Heart right ventricle (tissue), 16 donors: Measurements from ENCODE around the gene SNRNP27. TPM values are rescaled to one million over a fixed set of nuclear protein-coding genes. Genes with fewer than 3 reads are reported as not detected.
A peak's percentile ranks its signal among the peaks of the same experiment; 100 is the strongest.
"Not testable (repeated sequence)": the region's sequence is repeated elsewhere in the genome, so short reads cannot be mapped to it uniquely, and the experiment has no call there.

Source experiments
- ATAC-seq, 8 donors: fragments of 200-7000 bp; cut with Tn5 transposase; one replicate each; pipeline ENCODE4 v1.9.1; 2020; ENCODE audit warnings: mild to moderate bottlenecking in 8 of 8, moderate library complexity in 8 of 8, moderate number of reproducible peaks in 1 of 8
- DNase-seq, 2 donors: peaks; one replicate each; pipeline ENCODE4 v3.0.0-alpha.2; 2020
- H3K27ac ChIP-seq, 10 donors: fragments of 200-600 bp; sonication (generic) in 2 of 10; one replicate each; pipeline versions ENCODE4 v1.5.0 to v1.8.0; 2020 to 2022; ENCODE audit warnings: mild to moderate bottlenecking in 3 of 10
- H3K27me3 ChIP-seq, 7 donors: fragments of 200-600 bp; one replicate each; pipeline ENCODE4 v1.8.0; 2021 to 2022; ENCODE audit warnings: mild to moderate bottlenecking in 2 of 7
- H3K36me3 ChIP-seq, 9 donors: fragments of 200-600 bp; sonication (generic) in 1 of 9; one replicate each; pipeline versions ENCODE4 v1.5.0 to v1.8.0; 2020 to 2022; ENCODE audit warnings: mild to moderate bottlenecking in 2 of 9
- H3K4me1 ChIP-seq, 9 donors: fragments of 200-600 bp; sonication (generic) in 1 of 9; one replicate each; pipeline versions ENCODE4 v1.5.0 to v1.8.0; 2020 to 2022; ENCODE audit warnings: mild to moderate bottlenecking in 4 of 9
- H3K4me3 ChIP-seq, 10 donors: fragments of 200-600 bp; sonication (generic) in 2 of 10; one replicate each; pipeline versions ENCODE4 v1.5.0 to v1.8.0; 2020 to 2022; ENCODE audit warnings: mild to moderate bottlenecking in 7 of 10, moderate library complexity in 2 of 10
- H3K9me3 ChIP-seq, 11 donors: fragments of 200-600 bp in 10 of 11; sonication (generic) in 2 of 11; one replicate each; pipeline versions ENCODE4 v1.5.0 to v1.8.0; 2013 to 2022; ENCODE audit warnings: mild to moderate bottlenecking in 2 of 11, control low read depth in 1 of 11, moderate library complexity in 1 of 11
- WGBS, 2 donors: extraction: QIAGEN DNeasy Blood & Tissue Kit; methylation state at CpG; one replicate each; pipeline ENCODE4 v1.1.7; 2013; ENCODE audit warnings: inconsistent platforms in 1 of 2; 5-methylcytosine and 5-hydroxymethylcytosine counted together
- intact Hi-C, 10 donors: fragments of 100-400 bp; cut with DNase I; formaldehyde crosslinking; loops; one replicate each; pipeline versions ENCODE4 v1.11.1 to v1.14.2; 2022
- polyA plus RNA-seq, 2 donors: library from polyadenylated mRNA; stranded (reverse); fragments of 200-250 nt; gene quantifications; one replicate each; pipeline ENCODE4 v1.2.3, GENCODE V29; 2013
- total RNA-seq, 10 donors: library from RNA; stranded (reverse); fragmentation: NEBNext Ultra II Directional in 3 of 10; extraction: Animal tissue kit (Norgen Biotek cat#: 25700) in 3 of 10; gene quantifications; one replicate each; pipeline versions ENCODE4 v1.2.1 to v1.2.4, GENCODE V29; 2021 to 2023
- TF ChIP-seq, protein P1 (sequence below), 9 donors: fragments of 200-600 bp; sonication (generic) in 2 of 9; IDR thresholded peaks; one replicate each; pipeline versions ENCODE4 v1.5.0 to v1.8.0; 2021 to 2022; ENCODE audit warnings: antibody characterized with exemption in 9 of 9, mild to moderate bottlenecking in 5 of 9, moderate library complexity in 1 of 9
- donor health status: Arrhythmogenic right ventricular cardiomyopathy.
- donor health status: ischemic (EF 13 %, LVEDD 7.1; RV severe dilation, severe dysfunction).
- donor health status: healthy with polysubstance abuse.
- donor health status: DM: no; HTN: yes; CAD: no.
- donor health status: DM: no; HTN: no; CAD: no.
- donor health status: ischemic (EF 25% LVEDD 6.9; RV normal size, moderate dysfunction).
- donor health status: ischemic (EF 25% LVEDD 5.7; RV mildly dilated, moderate dysfunction).
- donor health status: healthy.
- donor health status: DM: yes; HTN: yes; CAD: no.
- donor health status: Ischemic cardiomyopathy.
- donor health status: ischemic (EF 35%, LVEDD 5.7; RV mildly dilated, moderate dysfunction).
- donor health status: nonischemic (EF 11% LVEDD 7.7; RV severe dilation, severe dysfunction).
- donor health status: DM: yes; HTN: yes; CAD: no.
- donor health status: PGD.
- donor health status: ischemic (EF 29% LVEDD 5.4; RV normal size, mild dysfunction).
- donor health status: nonischemic (EF 23%, LVEDD 6.1; RV moderate dilation, normal function).

The SNRNP27 gene
- total and polyA plus RNA-seq, 12 donors: 34.5 to 68.4 (median 53.7) TPM

DNA sequence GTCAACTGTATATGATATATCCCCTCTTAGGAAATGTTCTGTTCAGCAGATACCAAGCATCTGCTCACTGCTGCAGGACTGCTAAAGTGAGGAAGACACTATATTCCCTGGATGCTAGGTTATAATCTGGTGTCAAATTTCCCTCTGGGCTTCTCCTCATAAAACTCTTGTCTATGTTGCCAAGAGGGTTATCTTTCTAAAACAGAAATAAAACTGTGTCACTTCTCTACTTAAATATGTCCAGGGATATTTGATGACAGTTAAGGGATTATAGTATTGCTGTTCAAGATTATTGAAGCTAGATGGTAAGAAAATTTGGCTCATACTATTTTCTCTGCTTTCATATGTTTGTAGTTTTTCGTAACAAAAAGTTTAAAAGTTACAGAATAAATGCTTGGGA is 30.5 kb upstream of the SNRNP27 start:
- ATAC-seq (no peak), DNase-seq (no peak)
- Histone ChIP-seq H3K4me3 (no peak overlapping the region), H3K27me3 (no peaks in the 10 kb centered on the region), H3K27ac (no peak overlapping the region), H3K4me1 (no peaks in the 10 kb centered on the region), H3K36me3 (peaks cover 0 to 83% (median 27%) of the 10 kb centered on the region in 9 donors), H3K9me3 (no peaks in the 10 kb centered on the region)
- TF ChIP-seq, protein P1, sequence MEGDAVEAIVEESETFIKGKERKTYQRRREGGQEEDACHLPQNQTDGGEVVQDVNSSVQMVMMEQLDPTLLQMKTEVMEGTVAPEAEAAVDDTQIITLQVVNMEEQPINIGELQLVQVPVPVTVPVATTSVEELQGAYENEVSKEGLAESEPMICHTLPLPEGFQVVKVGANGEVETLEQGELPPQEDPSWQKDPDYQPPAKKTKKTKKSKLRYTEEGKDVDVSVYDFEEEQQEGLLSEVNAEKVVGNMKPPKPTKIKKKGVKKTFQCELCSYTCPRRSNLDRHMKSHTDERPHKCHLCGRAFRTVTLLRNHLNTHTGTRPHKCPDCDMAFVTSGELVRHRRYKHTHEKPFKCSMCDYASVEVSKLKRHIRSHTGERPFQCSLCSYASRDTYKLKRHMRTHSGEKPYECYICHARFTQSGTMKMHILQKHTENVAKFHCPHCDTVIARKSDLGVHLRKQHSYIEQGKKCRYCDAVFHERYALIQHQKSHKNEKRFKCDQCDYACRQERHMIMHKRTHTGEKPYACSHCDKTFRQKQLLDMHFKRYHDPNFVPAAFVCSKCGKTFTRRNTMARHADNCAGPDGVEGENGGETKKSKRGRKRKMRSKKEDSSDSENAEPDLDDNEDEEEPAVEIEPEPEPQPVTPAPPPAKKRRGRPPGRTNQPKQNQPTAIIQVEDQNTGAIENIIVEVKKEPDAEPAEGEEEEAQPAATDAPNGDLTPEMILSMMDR (IDR thresholded peaks at IDR 0.05): no peak
- WGBS, 2 donors: 83 to 89% methylated on average over 1 of the region's 1 CpG
- intact Hi-C loops: no loop called here

- no peak for ATAC-seq
- H3K27me3 ChIP-seq: no peaks in the 10 kb centered on the region
Measured at GRCh38 chr2:69888451-69888850, 5.3 kb upstream of the SNRNP27 start.

DNA sequence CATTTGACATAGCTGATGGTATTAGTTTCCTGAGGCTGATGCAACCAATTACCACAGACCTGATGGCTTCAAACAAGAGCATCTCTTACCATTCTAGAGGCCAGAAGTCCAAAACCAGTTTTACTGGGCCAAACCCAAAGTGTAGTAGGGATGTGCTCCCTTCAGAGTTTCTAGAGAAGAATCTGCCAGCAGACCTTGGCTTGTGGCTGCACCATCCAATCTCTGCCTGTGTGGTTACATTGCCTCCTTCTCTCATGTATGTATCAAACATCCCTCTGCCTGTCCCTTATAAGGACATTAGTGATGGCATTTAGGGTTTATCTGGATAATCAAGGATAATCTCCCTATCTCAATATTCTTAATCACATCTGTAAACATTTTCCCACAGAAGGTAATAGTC is 4.5 kb upstream of the SNRNP27 start:
- no peak overlapping the region for H3K4me3 ChIP-seq
- no peak overlapping the region for H3K27ac ChIP-seq
- TF ChIP-seq, protein P1 (IDR thresholded peaks at IDR 0.05): no peak
- peaks cover 0 to 10% (median 0%) of the 10 kb centered on the region in 9 donors for H3K4me1 ChIP-seq
- intact Hi-C loops: no loop called here
- no peaks in the 10 kb centered on the region for H3K36me3 ChIP-seq
- H3K27me3 ChIP-seq: no peaks in the 10 kb centered on the region
- DNase-seq (no peak), ATAC-seq (no peak)
- H3K9me3 ChIP-seq: peaks cover 0 to 8% (median 0%) of the 10 kb centered on the region in 11 donors

More at GRCh38 chr2:69888451-69888850, 5.3 kb upstream of the SNRNP27 start:
- TF ChIP-seq, protein P1 (IDR thresholded peaks at IDR 0.05): no peak
- Histone ChIP-seq H3K9me3 (peaks cover 0 to 8% (median 0%) of the 10 kb centered on the region in 11 donors), H3K4me1 (peaks cover 0 to 5% (median 0%) of the 10 kb centered on the region in 9 donors), H3K4me3 (no peak overlapping the region), H3K27ac (no peak overlapping the region), H3K36me3 (no peaks in the 10 kb centered on the region)
- intact Hi-C loops: no loop called here
- WGBS, 2 donors: 94 to 99% methylated on average over 4 of the region's 4 CpGs
- no peak for DNase-seq

GRCh38 chr2:69890881-69891280 is 2.9 kb upstream of the SNRNP27 start:
- DNase-seq (no peak), ATAC-seq (no peak)
- peaks cover 0 to 8% (median 3%) of the 10 kb centered on the region in 9 donors for H3K36me3 ChIP-seq
- no peak overlapping the region for H3K27ac ChIP-seq
- H3K4me3 ChIP-seq: no peak overlapping the region
- 42 to 100% methylated on average over 1 of the region's 1 CpG for WGBS, 2 donors
- intact Hi-C loops: no loop called here
- TF ChIP-seq, protein P1 (IDR thresholded peaks at IDR 0.05): no peak
- peaks cover 3 to 26% (median 15%) of the 10 kb centered on the region in 9 donors for H3K4me1 ChIP-seq
- peaks cover 0 to 8% (median 0%) of the 10 kb centered on the region in 11 donors for H3K9me3 ChIP-seq
- no peaks in the 10 kb centered on the region for H3K27me3 ChIP-seq

GRCh38 chr2:69892838-69893424 is 825 bp upstream of the SNRNP27 start:
- Histone ChIP-seq H3K4me3 (peak overlapping the region in 5 of 10 donors; percentile 69 to 97 (median 79)), H3K4me1 (peaks cover 3 to 31% (median 19%) of the 10 kb centered on the region in 9 donors), H3K27ac (peak overlapping the region in 5 of 10 donors; percentile 71 to 95 (median 81)), H3K36me3 (peaks cover 0 to 29% (median 18%) of the 10 kb centered on the region in 9 donors)
- ATAC-seq, intact Hi-C loops, DNase-seq, H3K9me3 ChIP-seq, H3K27me3 ChIP-seq: not testable (repeated sequence)
- WGBS, 2 donors: 96 to 97% methylated on average over 7 of the region's 7 CpGs

DNA sequence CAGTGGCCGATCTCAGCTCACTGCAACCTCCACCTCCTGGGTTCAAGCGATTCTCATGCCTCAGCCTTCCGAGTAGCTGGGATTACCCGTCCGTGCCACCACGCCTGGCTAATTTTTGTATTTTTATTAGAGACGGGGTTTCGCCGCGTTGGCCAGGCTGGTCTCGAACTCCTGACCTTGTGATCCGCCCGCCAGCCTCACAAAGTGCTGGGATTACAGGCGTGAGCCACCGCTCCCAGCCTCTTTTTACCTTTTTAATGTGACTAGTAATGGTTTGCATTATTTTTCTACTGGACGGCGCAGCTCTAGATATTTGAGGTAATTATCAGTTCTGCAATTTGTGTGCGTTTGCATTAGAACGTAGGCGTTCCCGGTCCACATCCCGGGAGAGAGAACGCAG is 981 bp downstream of the SNRNP27 start:
- not testable (repeated sequence) for DNase-seq, H3K9me3 ChIP-seq, H3K27me3 ChIP-seq
- ATAC-seq: peak in 1 of 8 donors; percentile 26
- Histone ChIP-seq H3K36me3 (peaks cover 0 to 47% (median 26%) of the 10 kb centered on the region in 9 donors), H3K4me3 (peak overlapping the region; percentile 54 to 97 (median 70)), H3K4me1 (peaks cover 3 to 31% (median 19%) of the 10 kb centered on the region in 9 donors), H3K27ac (peak overlapping the region in 6 of 10 donors; percentile 71 to 95 (median 82))
- intact Hi-C loops: loop anchor here in 1 of 10 donors (2.0 kb wide), 1 partner anchor 20 kb away; the partner anchor contains the start of gene MXD1
- WGBS, 2 donors: 34 to 38% methylated on average over 23 of the region's 23 CpGs
